NCI-H2081 (cell line): ENCODE measurements around the gene AATF.

Source experiments
- DNase-seq, 2 experiments: peaks; one replicate each; lab custom pipeline; 2025; lab: John Stamatoyannopoulos, UW

Gene AATF

DNA sequence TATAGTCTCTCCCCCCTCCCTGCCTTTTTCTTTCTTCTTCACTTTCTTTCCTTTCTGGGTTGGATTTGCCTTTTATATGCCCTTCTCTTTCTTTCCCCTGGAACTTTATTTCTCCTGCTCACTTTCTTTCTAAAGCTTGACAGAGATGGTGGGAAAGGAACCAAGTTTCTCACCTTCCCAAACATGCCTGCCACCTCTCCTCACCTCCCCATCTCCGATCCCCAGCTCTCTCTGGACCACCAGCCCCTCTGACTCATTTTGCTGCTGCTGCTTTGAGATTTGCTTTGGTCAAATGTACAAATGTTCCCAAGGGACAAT lies 18.2 kb upstream of the AATF start:
- no peak for DNase-seq

DNA sequence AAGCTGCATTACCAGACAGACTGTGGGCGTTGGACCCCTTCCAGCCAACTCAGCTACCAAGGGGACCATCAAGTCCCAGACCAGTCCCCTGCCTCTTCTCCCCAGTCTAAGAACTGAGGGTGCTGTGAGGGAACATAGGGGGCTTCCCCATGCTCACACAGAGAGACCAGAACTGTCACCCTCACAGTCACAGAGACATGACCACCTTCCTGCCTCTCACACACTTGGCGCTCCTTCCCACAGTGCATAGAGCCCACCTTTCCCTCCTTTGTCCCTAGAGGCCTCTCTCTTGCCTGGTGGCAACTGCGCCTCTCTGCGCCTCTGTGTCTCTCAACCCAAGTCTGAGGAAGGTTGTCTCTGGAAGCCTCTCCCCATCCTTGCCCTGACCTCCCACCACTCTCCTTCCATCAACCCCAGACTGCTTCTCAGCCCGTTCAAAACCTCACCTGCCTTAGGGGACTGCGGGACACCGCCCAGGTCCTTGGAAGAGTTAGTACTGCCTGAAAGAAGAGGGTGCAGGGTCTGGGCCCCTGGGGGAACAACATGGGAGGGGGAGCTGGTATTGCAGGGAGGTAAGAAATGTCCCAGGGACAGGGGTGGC lies 17.6 kb upstream of the AATF start:
- no peak for DNase-seq

DNA sequence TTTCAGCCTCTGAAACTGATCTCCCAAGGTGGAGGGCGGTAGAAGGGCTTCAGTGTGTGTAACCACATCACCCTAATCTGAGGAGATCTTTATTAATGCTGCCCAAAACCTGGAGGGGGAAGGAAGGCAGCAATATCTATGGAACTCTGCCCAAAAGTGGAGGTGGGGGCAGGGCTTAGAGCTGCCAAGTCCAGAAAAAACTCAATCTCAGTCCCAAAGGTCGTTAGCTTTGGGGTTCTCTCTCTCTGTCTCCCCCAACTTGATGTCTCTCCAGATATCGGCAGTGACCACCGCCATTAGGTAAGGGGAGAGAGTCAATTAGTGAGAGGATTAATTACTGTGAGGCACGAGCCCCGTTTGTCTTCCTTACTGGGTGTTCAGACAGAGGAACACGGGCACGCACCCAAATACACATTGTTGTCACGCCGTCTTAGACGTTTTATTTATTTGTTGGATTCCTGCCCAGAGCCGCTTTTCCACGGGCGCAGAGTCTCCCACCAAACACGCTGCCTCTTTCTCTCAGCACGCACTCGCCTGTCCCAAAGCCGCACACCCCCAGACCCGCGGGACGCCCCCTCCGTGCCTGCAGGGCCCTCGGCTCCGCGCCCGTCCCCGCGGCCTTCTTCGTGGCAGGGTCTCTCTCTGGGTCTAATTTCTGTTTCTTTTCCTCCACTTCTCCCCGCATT lies 16.9 kb upstream of the AATF start:
- DNase-seq, result peak in 1 of 2 experiments; percentile 21

DNA sequence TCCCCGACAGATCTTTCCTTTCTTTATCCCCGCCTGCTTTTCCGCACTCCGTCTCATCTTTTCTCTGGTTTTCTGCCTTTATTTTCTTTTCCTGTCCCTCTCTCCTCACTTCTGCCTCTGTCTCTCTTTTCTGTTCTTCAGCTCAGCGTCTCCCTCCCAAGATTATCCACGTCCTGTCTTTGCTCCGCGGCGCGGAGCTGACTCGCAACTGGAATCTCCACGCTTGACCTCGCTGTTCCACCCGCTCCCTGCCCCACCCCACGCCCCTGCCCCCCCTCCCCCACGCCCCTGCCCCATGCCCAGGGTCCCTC lies 16.4 kb upstream of the AATF start:
- no peak for DNase-seq

DNA sequence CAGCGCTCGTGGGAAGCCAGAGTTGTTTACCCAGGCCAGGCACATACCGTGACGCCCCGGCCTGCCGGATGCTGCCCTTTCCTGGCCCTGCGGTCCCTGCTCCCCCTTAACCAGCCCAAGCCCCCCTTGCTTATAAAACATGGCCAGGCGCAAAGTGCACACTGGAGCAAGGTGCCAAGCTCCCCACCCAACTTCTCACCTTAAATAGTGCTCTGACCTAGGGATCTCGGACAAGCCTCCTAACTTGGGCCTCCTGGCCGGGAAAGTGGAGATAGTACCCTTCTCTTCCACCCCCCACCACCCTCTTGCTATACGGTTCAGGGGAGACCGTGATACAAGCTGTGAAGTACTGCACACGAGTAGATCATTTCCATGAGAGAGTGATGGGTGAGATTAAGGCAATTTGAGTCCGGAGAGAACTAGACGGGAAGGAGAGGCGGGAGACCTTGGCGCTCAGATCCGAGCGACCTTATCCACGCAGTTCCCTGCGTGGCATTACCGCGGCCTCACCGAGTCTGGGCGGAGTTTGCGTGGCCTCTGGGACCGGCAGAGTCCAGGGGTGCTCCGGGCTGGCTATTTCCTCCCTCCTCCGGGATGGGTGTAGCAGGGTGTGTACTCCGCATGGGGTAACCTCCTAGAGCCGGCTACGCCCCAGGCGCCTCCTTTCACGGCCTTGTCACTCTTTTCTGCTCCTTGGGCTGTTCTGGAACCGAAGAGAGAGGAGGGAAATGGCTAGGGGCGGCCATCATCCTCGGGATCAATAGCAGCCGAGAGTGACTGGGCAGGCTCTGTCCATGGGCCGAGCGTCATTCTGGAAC lies 15.9 kb upstream of the AATF start:
- no peak for DNase-seq

DNA sequence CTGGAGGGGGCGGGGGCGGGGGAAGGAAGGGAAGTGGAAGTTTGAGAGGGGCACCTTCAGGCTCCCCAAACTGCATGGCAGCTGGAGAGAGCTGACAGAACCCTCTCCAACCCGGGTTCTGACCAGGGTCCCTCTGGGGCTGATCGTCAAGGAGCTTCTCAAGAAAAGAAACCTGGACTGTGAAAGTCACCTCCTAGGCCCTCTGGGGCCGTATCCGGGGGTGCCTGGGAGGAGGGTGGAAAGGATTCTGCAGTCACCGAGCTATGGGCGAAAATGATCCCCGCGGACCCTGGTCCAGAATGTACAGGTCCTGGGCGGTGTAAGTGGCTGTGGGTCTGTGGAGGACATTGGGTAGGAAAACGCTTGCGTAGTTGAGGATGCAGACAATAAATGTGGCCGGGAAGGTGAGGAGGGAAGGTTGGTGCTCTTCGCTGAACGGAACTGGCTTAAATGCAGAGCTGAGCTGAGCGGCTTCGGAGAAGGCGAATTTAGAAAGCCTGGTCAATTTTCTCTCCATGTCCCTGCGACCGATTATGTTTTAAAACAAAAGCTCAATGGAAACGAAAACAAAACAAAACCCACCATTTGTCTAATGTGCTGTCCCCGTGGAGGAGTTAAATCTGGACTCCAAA lies 15.1 kb upstream of the AATF start:
- DNase-seq, result no peak

DNA sequence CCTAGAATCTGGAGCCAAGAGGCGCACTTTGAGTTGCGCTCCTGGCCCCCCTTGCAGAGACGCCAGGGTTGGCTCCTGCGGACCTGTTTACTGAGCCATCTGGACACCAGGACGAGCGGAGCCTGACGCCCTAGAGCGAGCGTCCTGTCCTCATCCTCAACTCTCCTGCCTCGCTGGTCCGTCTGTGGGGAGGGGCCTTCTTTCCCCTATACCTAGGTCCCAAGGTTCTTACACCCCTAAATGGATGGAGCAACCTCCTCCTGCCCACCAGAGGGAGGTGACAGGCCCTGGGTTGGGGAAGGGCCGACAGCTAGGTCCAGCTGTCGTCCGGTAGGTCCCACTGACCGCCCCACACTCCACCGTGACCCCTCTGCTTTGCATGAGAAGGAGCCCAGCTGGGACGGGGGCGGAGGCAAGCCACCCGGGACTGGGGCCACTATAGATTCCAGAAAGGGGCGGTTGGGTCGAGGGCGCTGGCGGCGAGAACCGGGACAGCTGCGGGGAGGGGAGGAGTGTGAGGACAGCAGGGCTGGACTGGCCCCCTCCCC lies 14.5 kb upstream of the AATF start:
- DNase-seq, result no peak

DNA sequence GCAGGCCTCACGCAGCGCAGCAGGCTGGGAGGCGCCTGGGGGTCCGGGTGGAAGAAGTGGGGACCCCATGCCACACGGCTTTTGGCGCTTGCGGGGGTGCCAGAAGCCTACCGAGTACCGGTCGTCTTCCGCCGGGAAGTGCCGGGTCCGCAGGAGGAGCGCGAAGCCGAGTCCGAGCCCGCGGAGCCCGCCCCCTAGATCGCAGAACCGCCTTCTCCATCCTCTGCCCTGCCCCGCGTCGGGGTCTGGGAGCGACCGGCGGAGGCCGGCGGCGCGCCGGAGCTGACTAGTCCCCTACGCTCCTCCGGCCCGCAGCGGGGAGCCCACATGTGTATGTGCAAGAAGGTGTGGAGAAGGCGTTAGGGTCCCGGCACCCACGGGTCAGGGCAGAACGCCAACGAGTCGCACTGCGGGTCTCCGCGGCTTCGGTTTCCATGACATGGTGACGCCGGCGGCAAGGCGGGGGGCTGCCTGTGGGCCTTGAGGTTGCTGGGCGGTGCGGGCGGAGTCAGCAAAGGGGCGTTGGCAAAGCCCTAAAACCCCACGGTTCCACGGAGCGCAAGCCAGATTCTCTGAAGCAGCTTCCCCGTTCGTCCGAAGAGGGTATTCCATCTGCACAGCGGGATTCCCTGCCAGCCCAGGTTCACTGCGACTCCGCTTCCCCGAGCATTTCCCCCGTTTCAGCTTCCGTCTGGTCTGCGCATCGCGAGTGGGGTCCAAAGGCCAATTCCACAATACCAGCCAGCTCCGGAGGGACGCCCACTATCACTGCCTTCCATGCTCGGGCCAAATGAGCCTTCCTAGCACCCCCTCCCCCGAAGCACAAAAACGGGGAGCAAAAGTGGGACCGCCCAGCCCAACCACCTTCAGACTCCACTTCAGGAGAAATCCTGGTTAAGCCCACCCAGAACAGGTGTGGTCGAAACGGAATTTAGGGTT lies 13.8 kb upstream of the AATF start:
- DNase-seq, result no peak

DNA sequence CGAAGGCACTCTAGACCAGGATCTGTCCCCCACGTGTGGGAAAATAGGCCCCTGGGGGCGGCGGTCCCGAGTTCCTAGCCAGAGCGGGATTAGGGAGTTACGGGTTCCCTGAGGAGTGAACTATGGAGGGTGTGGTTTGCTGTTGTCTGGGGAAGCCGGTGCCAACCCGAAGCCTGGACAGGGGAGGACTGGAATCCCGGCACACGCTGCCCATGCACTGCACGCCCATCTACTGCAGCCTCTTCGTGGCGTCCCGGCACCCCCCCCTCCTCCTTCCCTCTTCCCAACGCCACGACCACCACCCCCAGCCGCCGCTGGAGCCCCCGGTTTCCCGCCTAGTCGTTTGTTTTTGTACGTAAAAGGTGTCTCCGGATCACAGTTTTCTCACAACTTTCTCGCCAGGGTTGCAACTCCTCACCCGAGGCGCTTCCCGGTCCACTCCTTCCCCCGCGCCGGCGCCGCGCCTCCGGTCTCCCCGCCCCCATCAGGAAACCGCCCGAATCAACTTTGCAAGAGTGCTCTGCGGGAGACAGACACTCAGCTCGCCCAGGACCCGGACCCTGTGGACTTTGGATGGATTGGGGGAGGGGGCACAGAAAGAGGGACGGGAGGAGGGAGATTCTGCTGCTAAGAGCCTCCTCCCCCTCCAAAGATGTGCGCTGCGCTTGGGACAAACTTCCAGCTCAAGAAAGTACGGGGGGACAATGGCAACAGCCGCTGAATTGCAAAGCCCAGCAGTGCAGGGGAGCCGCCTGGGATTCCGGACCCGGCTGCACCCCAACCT lies 12.9 kb upstream of the AATF start:
- no peak for DNase-seq

DNA sequence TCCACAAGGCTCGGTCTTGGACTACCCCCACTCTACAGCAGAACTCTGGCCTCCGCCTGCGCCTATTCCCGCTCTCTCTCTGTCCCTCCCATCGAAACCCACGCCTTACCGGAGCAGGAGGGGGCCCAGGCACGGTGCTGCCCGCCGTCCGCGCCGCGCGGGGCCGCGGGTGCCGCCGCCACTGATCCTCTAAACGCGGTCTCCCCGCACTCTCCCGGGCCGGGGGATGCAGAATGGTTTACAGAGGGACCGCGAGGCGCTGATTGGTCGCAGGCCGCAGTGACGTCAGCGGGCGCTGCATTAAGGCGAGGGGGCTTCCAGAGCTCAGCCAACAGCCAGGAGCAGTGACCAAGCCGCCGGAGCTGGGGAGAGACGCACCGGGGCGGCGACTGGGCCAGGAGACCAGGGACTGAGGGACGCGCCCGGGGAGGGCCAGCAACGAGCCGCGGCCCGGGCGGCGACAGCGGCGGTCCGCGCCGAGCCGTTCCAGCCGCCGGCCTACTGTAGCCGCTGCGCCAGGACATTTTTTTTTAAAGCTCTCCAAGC lies 12.2 kb upstream of the AATF start:
- peak in 1 of 2 experiments; percentile 19 for DNase-seq

DNA sequence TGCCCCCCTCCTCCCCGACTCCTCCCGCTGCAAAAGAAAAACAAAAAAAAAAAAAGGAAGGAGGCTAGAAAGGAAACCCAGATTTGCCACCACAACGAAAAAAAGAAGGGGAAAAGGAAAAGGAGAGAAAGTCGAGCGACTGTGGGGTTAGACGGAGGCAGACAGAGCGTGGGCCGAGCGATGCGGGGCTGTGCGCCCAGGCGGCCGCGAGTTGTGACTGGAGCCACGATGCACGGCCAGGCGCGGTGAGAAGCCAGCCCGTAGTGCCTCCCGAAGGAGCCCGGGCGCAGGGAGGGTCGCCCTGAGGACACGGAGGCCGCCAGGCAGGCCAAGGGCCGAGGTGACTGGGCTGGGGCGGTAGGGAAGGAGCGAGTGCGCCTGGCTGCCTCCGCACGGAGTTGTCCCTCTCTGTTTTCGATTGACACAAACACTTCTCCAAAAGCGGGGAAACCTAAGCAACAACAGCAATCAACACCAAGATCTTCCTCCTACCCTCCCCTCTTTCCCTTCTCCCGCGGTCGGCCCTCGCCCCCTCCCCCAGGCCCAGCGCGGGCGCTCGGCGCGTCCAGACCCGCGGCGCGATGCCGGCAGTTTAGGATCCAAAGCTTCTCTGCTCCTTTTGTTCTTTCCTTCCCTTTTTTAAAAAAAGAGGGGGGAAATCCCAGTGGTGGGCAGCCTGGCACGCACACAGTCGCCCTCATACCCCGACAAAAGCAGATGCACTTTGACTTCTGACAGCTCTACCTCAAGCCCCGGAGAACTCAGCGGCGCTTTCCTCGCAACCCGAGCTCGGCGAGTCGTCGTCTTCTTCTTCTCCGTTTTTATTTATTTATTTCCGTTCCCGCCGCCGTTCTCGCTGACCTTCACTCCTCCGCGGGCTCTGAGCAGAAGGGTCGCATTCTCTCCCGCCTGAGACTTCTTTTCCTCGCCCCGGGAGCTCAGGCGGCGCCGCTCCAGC lies 11.5 kb upstream of the AATF start, which contains the start of gene LHX1:
LHX1 (plus strand) TSS at position 475 of the 958 bp plus-strand sequence. CDS start 723 bp downstream, outside the sequence.
- no peak for DNase-seq

DNA sequence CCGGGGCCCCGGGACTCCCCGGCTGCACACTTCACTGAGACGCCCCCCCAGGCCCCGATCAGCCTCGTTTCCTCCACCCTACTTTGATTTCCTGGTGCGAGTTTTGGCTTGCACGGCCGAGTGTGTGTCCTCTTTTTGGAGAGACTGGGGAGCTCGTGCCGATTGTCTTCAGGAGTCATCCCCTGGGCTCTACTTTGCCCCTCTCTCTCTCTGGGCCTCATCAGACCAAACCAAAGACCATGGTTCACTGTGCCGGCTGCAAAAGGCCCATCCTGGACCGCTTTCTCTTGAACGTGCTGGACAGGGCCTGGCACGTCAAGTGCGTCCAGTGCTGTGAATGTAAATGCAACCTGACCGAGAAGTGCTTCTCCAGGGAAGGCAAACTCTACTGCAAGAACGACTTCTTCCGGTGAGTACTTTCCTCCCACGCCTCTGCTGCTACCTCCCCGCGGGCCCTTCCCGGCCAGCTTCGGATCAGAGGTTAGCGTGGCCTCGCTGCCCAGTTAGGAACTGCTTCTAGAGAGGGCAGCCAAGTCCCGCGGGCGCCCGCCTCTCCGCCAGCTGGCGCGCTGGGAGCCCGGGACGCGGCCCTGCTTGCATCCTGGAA lies 10.7 kb upstream of the AATF start:
- no peak for DNase-seq

DNA sequence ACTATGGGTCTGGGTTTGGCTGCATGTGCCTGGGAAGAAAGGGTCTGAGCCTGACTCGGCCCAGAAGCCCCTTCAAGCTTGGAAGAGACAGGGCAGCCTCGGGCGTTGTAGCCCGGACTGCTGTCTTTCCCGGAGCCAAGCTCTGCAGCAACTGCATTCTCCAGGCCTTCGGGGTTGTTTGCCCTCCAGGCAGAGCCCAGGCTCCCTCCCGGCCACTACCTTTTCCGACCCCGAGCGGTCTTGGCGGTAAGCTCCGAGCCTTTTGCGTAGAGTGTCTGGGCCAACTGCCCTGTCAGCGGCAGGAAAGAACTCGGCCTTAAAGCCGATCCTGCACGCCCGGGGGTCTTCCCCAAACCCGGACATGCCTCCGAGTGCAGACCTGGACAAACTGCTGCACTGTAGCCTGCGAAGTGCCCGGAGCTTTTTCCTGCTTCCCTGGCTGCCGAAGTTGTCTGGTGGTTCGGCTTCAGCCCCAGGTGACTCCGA lies 10.1 kb upstream of the AATF start:
- no peak for DNase-seq

DNA sequence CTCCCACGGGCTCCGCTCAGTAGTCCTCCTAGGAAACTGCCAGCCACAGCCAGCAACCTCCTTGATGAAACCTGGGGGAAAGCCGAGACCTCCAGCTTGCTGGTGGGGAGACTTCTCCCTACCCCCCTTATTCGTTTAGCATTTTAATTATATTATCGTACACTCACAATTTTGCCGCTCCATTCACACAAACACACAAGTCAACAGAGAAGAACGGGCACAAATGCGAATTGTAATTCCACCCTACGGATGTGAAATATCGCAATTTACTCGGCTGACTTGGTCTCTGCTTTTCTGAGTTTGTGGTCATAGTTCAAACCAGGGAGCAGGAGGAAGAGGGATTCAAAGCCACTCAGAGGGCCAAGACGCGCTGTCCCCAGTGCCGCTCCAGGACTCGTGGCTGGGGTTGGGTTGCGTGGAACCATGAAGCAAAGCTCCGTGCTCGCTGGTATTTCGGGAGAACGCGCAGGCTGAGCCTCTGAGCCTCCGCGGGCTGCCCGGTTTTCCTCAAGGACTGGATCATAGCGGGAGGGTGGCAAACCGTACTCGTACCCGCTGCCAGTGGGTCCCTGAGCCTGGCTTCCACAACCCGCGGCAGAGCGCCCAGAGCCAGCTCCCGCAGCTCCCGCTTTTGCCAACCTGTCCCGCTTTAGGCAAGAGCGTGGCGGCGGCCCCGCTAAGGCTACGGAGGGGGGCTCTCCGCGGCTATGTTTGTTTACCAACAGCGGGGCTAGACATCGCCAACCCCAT lies 9.5 kb upstream of the AATF start:
- no peak for DNase-seq

DNA sequence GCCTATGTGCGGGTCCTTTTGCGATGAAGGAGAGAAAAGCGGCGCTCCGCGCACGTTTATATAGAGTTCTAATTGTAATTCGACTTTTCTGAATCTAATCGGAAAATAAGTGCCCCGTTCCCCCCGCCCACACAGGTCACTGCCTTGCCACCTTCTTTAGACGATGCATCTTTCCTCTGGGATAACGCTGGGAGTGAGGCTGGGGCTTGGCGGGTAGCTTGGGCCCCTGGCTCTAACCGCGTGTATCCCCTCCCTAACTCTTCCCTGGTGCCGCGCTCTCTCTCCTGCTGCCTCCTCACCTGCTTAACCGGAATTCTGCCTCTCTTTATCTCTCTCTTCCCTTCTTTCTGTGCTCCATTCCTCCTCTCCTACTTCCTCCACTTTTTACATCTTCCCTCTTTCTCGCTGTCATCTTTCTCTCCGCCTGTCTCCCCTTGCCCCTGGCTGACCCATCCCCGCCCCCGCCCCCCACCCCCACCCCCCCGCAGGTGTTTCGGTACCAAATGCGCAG lies 8.9 kb upstream of the AATF start:
- no peak for DNase-seq

DNA sequence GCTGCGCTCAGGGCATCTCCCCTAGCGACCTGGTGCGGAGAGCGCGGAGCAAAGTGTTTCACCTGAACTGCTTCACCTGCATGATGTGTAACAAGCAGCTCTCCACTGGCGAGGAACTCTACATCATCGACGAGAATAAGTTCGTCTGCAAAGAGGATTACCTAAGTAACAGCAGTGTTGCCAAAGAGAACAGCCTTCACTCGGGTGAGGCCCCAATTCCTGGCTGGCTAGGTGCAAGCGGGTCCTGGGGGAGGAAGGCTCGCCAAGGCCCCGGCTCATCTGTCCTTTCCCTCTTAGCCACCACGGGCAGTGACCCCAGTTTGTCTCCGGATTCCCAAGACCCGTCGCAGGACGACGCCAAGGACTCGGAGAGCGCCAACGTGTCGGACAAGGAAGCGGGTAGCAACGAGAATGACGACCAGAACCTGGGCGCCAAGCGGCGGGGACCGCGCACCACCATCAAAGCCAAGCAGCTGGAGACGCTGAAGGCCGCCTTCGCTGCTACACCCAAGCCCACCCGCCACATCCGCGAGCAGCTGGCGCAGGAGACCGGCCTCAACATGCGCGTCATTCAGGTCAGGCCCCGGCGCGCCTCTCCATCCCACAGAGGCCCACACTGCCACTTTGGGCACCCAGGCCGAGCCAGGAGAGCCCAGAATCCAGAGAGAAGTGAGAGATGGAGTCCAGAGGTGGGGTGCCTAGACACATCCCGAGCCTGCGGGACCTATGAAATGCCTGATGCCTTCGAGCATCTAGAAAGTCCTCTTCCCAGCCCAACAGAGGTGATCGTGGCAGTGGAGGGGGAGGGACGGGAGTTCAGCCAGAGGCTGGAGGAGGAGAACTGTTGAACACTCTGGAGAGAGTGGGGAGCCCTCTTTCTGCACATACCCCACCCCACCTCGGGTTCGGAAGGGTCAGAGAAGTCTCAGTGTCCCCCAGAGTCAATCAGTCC lies 8.2 kb upstream of the AATF start:
- no peak for DNase-seq
